Mucosa of descending colon (tissue), 3 donors: ENCODE measurements around the gene ABCA4. TPM values are rescaled to one million over a fixed set of nuclear protein-coding genes. Genes with fewer than 3 reads are reported as not detected.

Experiments used
- ATAC-seq: fragments of 200-7000 bp; cut with Tn5 transposase; one replicate; pipeline ENCODE4 v1.9.1; 2020; ENCODE audit warnings: mild to moderate bottlenecking, moderate library complexity
- DNase-seq, 3 donors: peaks; one replicate each; pipeline ENCODE4 v3.0.0-alpha.2; 2020
- H3K36me3 ChIP-seq: fragments of 200-600 bp; one replicate; pipeline ENCODE4 v1.8.0; 2021; ENCODE audit warnings: low read depth, mild to moderate bottlenecking
- H3K4me1 ChIP-seq: fragments of 200-600 bp; one replicate; pipeline ENCODE4 v1.8.0; 2021; ENCODE audit warnings: low read depth, mild to moderate bottlenecking
- H3K4me3 ChIP-seq: fragments of 200-600 bp; one replicate; pipeline ENCODE4 v1.8.0; 2021; ENCODE audit warnings: mild to moderate bottlenecking
- H3K9me3 ChIP-seq: fragments of 200-600 bp; one replicate; pipeline ENCODE4 v1.8.0; 2021; ENCODE audit warnings: mild to moderate bottlenecking
- intact Hi-C, 2 donors: fragments of 100-400 bp; cut with DNase I in 1 of 2; cut with micrococcal nuclease in 1 of 2; formaldehyde crosslinking; loops; one replicate each; pipeline versions ENCODE4 v1.11.0 to v1.11.1; 2022; cut with DNase I, micrococcal nuclease
- total RNA-seq, 3 donors: library from RNA; stranded (reverse); fragmentation: NEBNext Ultra II Directional in 2 of 3; extraction: Animal tissue kit (Norgen Biotek cat#: 25700) in 2 of 3; gene quantifications; one replicate each; pipeline versions ENCODE4 v1.2.1 to v1.2.4, GENCODE V29; 2021 to 2023
- TF ChIP-seq, protein P1 (sequence below): fragments of 200-600 bp; IDR thresholded peaks from one replicate; pipeline ENCODE4 v1.8.0; 2022; ENCODE audit warnings: antibody characterized with exemption, mild to moderate bottlenecking
- donor health status: DM: no; HTN: no; CAD: no; lungs with moderate emphysema.
- donor health status: DM: no; HTN: no; CAD: no.
- donor health status: DM: no; HTN: yes; CAD: no.

The ABCA4 gene
- total RNA-seq, 3 donors from 2014 or later: 0.34 to 1.0 TPM; not detected in 1

DNA sequence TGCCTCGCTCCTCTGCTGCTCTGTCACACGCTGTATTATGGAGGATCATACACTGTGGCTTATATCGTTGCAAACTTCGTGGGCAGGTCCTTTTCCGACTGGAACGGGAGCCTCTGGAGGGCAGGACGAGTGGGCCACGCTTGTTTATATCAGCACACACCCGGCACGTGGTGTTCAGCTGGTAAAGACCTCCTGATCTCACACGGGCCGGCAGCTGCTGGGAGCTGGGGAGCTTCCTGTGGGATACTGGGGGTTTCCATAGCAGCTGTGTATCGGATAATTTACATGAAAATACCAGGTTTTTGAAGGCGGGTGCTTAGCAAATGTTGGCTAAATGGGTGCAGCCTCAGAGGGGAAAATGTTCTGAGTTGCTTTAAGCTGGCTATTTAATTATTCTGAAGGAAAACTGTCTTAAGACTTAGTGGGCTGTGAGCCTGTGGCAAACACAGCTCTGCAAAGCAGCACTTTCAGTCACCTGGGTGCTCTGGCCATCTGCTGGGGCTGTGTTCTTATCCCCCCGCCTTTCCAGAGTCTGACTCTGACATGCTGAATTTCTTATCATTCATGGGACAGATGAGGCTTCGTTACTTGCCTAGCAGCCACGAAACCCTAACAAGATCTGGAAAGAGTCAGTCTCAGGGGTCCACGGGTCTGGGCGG lies 108.1 kb downstream of the ABCA4 start:
- Histone ChIP-seq H3K4me3 (no peak overlapping the region), H3K36me3 (no peaks in the 10 kb centered on the region), H3K9me3 (no peaks in the 10 kb centered on the region), H3K4me1 (no peaks in the 10 kb centered on the region)
- TF ChIP-seq, protein P1, sequence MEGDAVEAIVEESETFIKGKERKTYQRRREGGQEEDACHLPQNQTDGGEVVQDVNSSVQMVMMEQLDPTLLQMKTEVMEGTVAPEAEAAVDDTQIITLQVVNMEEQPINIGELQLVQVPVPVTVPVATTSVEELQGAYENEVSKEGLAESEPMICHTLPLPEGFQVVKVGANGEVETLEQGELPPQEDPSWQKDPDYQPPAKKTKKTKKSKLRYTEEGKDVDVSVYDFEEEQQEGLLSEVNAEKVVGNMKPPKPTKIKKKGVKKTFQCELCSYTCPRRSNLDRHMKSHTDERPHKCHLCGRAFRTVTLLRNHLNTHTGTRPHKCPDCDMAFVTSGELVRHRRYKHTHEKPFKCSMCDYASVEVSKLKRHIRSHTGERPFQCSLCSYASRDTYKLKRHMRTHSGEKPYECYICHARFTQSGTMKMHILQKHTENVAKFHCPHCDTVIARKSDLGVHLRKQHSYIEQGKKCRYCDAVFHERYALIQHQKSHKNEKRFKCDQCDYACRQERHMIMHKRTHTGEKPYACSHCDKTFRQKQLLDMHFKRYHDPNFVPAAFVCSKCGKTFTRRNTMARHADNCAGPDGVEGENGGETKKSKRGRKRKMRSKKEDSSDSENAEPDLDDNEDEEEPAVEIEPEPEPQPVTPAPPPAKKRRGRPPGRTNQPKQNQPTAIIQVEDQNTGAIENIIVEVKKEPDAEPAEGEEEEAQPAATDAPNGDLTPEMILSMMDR: no peak
- no peak for ATAC-seq
- intact Hi-C loops: no loop called here
- DNase-seq: no peak

DNA sequence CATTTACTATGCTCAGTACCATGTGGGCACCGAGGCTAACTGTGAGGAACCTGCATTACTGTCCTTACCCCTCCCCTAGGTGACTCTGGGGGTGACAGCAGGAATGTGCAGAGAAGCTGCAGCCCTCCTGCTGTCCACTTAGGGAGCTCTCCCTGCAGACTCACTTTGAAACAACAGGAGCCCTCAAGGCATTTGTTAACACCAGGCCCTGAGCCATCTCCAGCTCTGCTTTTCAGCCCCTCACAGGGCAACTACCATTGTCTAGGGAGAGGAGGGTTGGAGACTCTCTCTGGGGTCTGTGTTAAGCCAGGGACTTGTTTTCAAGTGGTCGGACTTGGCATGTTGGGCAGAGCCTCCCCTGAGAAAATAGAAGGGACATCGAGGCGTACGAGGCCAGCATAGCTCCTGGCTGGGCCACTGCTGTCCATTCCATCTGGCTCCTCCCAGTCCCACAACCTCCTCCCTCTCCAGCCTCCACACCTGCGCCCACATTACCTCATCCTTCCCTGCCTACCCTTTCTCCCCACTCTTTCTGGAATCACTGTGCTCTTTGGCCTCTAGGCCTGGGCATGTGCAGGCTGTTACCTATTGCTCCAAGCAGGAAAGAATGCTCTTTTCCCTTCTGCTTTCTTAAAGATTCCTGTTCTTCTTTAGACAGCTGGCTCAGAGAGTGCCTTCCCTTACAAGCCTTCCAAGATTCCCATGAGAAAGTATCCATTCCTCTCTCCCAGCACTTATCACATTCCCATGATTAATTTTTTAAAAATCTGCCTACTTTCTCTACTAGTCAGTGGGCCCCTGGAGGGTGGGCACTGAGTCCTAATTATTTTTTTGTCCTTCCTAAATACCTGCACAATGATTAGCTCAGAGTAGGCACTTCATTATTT lies 109.0 kb downstream of the ABCA4 start:
- intact Hi-C loops: no loop called here
- ATAC-seq (peak; percentile 94), DNase-seq (peak in 2 of 3 donors; percentile 33 to 43)
- H3K9me3 ChIP-seq: no peaks in the 10 kb centered on the region
- TF ChIP-seq, protein P1: no peak
- H3K36me3 ChIP-seq: no peaks in the 10 kb centered on the region
- H3K4me1 ChIP-seq: no peaks in the 10 kb centered on the region
- H3K4me3 ChIP-seq: no peak overlapping the region

DNA sequence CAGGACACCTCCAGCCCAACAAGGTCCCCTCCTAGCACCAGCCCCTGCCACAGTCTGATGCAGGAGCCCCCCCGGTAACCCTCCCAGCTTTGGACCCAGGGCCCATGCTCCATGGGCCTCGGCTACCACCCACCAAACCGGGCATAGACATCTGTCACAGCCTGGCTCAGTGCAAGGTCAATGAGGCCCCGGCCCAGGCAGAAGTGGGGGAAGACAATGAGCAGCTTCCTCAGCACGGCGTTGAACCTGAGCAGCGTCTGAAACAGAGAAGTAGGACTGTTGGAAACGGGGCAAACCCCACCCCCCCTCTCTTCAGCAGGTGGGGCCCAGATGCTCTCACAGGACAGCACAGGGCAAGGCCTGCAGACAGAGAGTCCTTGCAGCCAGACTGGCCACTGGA lies 109.8 kb downstream of the ABCA4 start:
- H3K4me3 ChIP-seq: no peak overlapping the region
- H3K36me3 ChIP-seq: no peaks in the 10 kb centered on the region
- no peaks in the 10 kb centered on the region for H3K9me3 ChIP-seq
- intact Hi-C loops: no loop called here
- DNase-seq (no peak), ATAC-seq (no peak)
- H3K4me1 ChIP-seq: no peaks in the 10 kb centered on the region
- TF ChIP-seq, protein P1: no peak

DNA sequence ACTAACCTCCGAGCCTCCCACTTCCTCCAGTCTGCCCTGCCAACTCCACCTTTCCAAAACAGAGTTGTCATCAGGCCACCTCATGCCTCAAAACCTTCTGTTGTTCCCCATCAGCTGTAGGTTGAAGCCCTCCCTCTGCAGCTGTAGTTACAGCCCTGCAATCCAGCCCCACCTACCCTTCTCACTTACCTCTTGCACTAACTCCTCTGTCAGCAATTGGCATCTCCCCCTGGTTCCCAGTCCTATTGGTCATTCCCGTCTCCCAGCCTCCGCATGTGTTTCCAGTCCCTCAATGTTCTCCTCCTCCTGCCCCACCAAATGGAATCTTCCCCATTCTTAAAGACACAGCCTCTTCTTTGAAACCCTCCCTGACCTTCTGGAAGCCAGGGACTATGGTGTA lies 111.6 kb downstream of the ABCA4 start:
- Histone ChIP-seq H3K9me3 (no peaks in the 10 kb centered on the region), H3K36me3 (no peaks in the 10 kb centered on the region), H3K4me1 (no peaks in the 10 kb centered on the region), H3K4me3 (no peak overlapping the region)
- no peak for DNase-seq
- no peak for ATAC-seq
- TF ChIP-seq, protein P1: no peak
- intact Hi-C loops: no loop called here

DNA sequence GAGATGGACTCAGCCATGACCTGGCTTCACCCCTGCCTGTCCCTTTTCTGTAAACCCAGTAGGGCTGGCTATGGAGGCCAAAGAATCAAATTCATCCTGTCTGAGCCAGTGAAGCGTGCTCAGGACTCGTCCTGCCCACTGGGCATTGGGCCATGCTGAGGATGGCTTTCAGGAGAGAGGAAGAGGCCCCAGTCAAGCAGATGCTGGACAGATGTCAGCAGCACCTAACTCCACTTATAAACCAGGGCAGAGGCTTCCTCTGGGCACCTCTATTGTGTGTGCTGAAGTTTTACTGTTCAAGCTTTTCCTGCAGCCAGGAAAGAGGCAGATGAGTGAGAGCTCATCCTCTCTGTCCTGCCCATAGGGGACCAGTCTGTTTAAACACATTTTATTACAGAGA lies 114.3 kb downstream of the ABCA4 start:
- no peak for DNase-seq
- H3K4me3 ChIP-seq: no peak overlapping the region
- intact Hi-C loops: no loop called here

More for the DNA sequence above, 114.3 kb downstream of the ABCA4 start:
- H3K9me3 ChIP-seq: no peaks in the 10 kb centered on the region
- no peak for ATAC-seq
- no peaks in the 10 kb centered on the region for H3K4me1 ChIP-seq
- no peaks in the 10 kb centered on the region for H3K36me3 ChIP-seq
- TF ChIP-seq, protein P1: no peak
